NCI-H2029 treated with DMSO at 0.1 percent for 48 hours (cell line): Measurements from ENCODE around the gene WSCD2.
"Not testable (repeated sequence)": the region's sequence is repeated elsewhere in the genome, so short reads cannot be mapped to it uniquely, and the experiment has no call there.

Experiments used
- DNase-seq: peaks from one replicate; lab custom pipeline; 2025; lab: John Stamatoyannopoulos, UW

Gene WSCD2

DNA sequence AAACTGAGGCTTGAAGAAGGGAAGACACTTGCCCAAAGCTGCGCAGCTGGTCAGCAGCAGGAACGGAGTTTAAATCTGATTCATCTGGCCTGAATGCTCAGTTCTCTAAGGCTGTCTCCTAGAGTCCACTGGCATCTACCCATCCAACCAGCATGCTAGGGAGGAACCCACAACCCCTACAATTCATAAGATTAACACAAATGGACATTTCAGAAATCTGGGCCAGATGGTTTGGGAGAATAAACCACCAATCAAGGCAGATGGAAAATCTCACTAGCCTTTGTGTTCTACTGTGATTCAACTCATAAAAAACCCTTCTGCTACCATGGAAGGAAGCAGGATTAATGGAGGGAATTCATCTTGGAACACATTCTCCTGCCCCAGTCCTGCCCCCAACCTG, 67.8 kb downstream of the WSCD2 start:
- no peak for DNase-seq

- no peak for DNase-seq
Measured at GRCh38 chr12:108198043-108198442, 69.0 kb downstream of the WSCD2 start.

DNA sequence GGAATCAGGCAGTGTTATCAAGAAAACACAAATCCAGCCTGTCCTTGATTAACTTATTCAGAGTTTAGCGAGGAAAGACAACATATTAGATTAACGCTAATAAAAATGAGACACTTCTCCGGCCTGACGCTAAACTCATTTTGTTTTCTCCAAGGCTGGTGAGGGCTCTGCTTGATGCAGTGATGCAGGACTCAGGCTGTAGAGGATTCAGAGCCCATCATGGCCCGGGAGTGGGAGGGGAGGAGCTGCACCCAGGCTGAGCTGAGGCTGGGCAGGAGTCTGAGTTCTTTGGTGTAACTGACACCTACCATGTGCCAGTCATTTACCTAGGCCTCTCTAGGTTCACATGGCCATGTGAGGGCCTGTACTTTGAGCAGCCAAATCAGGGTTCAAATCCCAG, 70.0 kb downstream of the WSCD2 start:
- DNase-seq = no peak

DNA sequence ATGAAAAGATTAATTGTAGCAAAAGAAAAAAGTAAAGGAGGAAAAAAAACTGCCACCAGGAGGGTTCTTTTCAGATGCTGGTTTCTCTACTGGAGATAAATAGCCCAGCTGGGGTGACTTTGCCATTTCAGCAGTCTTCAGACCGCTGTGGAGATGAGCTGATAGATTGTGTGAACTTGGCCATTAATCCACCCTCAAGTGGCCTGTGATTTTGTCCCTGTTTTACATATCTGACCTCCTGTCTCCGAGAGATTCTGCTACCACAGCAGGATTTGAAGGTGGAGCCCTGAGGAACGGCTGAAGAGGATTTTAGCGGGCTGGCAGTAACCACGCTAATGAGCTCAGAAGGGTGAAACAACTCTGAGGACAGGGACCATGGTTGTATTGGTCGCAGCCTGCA, 72.7 kb downstream of the WSCD2 start:
- DNase-seq = no peak

- no peak for DNase-seq
Measured at GRCh38 chr12:108204117-108204987, 75.3 kb downstream of the WSCD2 start.

DNA sequence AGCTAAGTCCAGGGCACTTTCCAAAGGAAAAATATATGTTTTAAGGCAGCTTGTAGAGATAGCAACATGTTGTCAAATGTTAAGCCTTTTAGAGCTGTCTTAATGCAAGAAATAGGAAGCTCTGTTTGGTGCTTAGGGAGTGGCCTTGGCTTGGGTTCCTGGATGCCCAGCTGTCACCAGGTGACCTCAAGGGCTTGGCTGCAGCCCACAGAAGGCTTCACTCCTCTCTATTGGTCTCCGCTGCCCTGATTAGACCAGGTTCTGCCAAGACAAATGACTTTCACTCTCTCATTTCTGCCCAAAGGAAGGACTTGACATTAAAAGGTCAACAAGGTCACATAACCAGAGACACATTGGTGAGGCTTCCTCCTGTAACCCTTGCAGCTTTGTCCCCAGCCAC, 76.8 kb downstream of the WSCD2 start:
- DNase-seq = no peak

GRCh38 chr12:108207791-108208730, 79.0 kb downstream of the WSCD2 start:
- DNase-seq = no peak

DNA sequence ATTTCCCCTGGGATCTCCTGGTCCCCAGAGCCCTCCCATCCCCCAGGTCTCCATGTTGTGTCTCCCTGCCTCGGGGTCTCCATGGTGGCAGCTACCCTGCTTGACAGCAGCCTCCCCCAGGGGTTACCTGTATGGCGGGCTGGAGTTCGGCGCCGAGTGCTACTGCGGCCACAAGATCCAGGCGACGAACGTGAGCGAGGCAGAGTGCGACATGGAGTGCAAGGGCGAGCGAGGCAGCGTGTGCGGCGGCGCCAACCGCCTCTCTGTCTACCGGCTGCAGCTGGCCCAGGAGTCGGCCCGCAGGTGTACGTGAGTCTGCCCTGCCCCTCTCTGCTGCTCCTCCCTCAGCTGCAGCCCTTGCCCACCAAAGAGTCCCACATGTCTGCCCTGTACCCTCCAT, 80.9 kb downstream of the WSCD2 start:
- no peak for DNase-seq

DNA sequence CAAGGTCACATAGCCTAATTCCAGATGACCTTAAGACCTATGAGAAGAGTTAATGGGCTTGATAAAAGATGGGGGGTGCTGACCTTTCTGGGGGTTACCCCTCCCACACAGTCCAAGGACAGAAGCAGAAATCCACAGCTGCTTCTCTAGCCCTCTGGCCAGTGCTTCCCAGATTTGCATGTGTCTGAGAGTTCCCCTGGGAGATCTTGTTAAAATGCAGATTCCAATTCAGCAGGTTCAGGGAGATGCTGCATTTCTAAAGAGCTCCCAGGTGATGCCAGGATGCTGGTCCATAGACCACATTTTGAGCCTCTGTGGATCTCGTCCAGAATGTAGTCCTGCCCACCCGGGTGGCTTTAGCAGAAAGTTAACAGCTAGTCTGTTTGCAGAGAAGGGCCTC, 82.1 kb downstream of the WSCD2 start:
- no peak for DNase-seq

DNA sequence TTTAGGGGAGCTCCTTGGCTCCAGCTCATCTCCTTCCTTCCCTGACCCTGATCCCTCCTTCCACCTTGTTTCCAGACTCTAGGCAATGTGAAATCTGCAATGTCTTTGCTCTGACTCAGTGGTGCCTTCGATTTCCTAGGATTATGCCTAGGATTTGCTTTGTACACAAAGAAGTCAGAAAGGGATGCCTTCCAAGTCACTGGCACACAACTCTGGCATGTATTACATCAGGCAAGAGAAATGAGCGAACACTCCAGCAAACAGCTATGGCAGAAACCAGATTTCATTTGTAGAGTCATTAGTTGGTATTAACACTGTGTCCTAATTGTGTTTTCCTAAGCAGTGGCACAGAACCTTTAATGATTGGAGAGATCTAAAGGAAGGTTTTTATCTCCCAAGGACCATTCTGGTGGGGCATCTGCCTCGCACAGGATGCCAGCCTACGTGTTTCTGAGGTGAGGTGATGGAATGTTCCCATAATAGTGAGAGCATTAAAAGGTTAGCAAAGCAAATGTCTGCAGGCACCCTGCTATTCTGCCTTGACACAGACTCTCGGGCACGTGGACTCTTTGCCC, 84.9 kb downstream of the WSCD2 start:
- no peak for DNase-seq

DNA sequence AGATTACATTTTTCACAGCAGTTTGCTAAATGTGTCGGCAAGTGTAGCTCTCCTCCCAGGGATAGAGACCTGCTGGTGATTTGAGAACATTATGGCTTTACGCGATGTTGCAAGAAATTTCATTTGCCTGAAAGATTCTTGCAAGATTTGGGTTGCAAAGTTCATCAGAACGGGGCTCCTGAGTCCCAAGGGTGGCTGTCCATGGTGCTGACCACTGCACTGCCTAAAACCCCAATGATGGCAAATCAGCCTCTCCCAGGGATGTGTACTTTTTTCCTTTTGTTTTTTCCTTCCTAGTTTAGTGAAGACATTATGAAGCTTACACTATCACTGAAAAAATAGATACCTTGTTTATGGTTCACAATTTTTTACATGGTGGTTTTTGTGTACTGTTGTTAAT, 85.4 kb downstream of the WSCD2 start:
- no peak for DNase-seq

DNA sequence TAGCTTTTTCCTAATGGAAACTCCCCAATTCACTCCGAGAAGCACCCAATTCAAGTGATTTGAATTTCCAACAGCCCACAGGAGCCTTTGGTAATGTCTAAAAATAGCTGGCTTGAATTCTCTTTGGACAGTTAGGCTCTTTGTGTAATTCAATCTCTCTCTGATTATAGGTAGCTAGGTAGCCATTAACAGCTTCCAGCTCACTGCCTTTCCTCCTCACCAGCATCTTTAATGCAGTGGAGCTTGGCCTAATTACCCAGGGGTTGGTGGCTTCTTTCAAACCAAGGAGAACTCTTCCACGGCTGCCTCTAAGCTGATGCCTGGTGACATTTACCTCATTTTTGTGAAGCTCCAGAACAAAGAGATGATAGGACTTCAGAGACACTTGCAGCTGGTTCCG, 86.4 kb downstream of the WSCD2 start:
- no peak for DNase-seq

- no peak for DNase-seq
Measured at GRCh38 chr12:108218921-108219320, 89.8 kb downstream of the WSCD2 start.

GRCh38 chr12:108225101-108225500, 96.0 kb downstream of the WSCD2 start:
- not testable (repeated sequence) for DNase-seq

GRCh38 chr12:108226866-108227265, 97.8 kb downstream of the WSCD2 start:
- DNase-seq = no peak

GRCh38 chr12:108228746-108229145, 99.7 kb downstream of the WSCD2 start:
- DNase-seq = no peak

DNA sequence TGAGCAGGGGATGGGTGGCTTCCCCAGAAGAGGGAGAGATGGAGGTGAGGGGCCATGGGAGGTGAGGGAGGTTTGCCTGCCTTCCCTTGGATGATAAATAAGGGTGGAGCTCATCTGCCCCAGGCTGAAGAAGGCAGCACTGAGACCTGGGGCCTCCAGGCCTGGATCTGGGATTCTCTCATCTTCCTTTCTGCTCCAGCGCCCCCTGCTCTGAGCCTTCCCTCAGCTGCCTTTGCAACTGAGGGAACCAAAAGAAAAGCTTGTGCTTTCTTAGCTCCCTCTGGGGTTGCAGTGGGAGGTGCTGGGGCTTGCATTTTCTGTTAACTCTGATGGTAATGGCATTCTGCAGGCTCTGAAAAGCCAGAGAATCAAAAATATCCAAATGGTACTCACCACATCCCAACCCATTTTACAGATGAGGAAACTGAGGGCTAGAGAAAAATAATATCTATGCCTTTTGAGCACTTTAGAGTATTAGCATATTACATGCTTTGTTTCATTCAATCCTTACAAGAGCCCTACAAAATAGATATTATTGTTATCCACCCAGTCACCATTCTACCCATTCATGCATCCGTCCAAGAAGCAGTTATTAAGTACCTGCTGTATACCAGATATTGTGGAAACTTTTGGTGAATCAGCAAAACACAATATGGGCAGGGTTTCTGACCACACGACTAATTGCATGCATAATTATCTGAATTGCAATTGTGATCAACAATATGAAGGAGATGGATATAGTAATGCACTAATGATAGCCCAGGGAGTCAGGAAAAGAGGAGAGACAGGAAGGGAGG, 102.2 kb downstream of the WSCD2 start:
- no peak for DNase-seq

GRCh38 chr12:108231909-108232434, 102.9 kb downstream of the WSCD2 start:
- DNase-seq = no peak

DNA sequence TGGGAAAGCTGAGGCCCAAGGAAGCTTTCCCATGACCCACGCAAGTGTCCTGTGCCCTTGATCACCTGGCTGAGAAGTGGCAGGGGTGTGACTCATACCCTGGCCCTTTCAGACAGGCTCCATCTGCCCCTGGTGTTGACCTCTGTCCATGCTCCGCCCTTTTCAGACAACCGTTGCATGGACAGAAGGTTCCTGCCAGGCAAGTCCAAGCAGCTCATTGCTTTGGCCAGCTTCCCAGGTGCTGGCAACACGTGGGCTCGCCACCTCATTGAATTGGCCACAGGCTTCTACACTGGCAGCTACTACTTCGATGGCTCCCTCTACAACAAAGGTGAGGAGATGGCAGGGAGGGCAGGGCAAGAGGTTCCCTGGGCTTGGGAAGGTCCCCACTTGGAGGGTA, 103.5 kb downstream of the WSCD2 start:
- no peak for DNase-seq

GRCh38 chr12:108234158-108234557, 105.1 kb downstream of the WSCD2 start:
- no peak for DNase-seq

DNA sequence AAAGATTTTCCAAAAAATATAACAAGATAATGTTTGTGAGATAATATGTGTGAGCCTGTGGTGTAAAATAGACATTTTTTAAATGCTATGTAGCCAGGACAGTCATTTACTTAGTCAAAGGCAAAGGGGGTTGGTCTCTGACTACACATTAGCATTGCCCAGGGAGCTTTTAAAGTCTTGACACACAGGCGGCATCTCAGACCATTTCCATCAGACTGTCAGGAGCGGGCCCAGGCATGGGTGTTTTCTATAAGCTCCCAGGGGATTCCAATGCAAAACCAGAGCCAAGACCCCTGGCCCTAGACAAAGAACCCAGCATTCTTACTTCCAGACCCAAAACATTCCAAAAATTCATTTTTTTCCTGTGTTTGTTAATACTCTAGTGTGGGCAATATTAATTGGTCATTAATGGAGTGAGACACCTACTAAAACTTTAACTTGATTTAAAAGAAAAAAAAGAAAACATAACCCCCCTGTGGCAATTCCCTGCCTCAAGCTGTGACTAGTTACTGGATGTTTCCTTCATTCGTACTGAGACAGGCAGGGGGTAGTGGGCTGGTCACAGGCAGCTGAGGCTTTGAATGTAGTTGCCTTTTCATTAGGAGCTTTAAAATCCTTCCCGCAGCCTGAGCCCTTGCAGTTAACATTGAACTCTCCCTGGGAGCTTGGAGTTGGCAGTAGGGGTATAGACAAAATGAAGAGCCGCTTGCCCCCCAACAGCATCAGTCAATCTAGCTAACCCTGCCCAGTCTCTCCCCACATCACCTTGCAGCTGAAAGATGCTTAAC, 106.3 kb downstream of the WSCD2 start:
- no peak for DNase-seq
